Midbrain (tissue), 1 donor: ENCODE data around the gene CCDC146.
"Not testable (repeated sequence)": the region's sequence is repeated elsewhere in the genome, so short reads cannot be mapped to it uniquely, and the experiment has no call there.

Source experiments
- DNase-seq: peaks from one replicate; lab custom pipeline; 2025; lab: John Stamatoyannopoulos, UW

Gene CCDC146

GRCh38 chr7:77121860-77122681 lies at the start of gene CCDC146:
Gene CCDC146 (plus strand): TSS chr7:77122615. CDS start chr7:77167669, 45,054 bp downstream.
- peak; percentile 100 for DNase-seq

GRCh38 chr7:77074786-77075396 lies 47.5 kb upstream of the CCDC146 start:
- DNase-seq = not testable (repeated sequence)

- DNase-seq = not testable (repeated sequence)
Measured at GRCh38 chr7:77077060-77077459, 45.4 kb upstream of the CCDC146 start.

- not testable (repeated sequence) for DNase-seq
Measured at GRCh38 chr7:77079112-77079511, 43.3 kb upstream of the CCDC146 start.

- not testable (repeated sequence) for DNase-seq
Measured at GRCh38 chr7:77079624-77080023, 42.8 kb upstream of the CCDC146 start.

GRCh38 chr7:77080236-77080635 lies 42.2 kb upstream of the CCDC146 start:
- DNase-seq = not testable (repeated sequence)

GRCh38 chr7:77082192-77082591 lies 40.2 kb upstream of the CCDC146 start:
- DNase-seq = not testable (repeated sequence)

- DNase-seq = not testable (repeated sequence)
Measured at GRCh38 chr7:77092301-77092700, 30.1 kb upstream of the CCDC146 start.

GRCh38 chr7:77100501-77100900 lies 21.9 kb upstream of the CCDC146 start:
- not testable (repeated sequence) for DNase-seq

- not testable (repeated sequence) for DNase-seq
Measured at GRCh38 chr7:77101187-77101586, 21.2 kb upstream of the CCDC146 start.

GRCh38 chr7:77102671-77103070 lies 19.7 kb upstream of the CCDC146 start:
- not testable (repeated sequence) for DNase-seq

- not testable (repeated sequence) for DNase-seq
Measured at GRCh38 chr7:77105904-77106303, 16.5 kb upstream of the CCDC146 start.

GRCh38 chr7:77107659-77108058 lies 14.8 kb upstream of the CCDC146 start:
- DNase-seq = not testable (repeated sequence)

- not testable (repeated sequence) for DNase-seq
Measured at GRCh38 chr7:77108362-77108761, 14.1 kb upstream of the CCDC146 start.

GRCh38 chr7:77112719-77113306 lies 9.6 kb upstream of the CCDC146 start:
- not testable (repeated sequence) for DNase-seq

GRCh38 chr7:77125486-77125885 lies 3.1 kb downstream of the CCDC146 start:
- DNase-seq = not testable (repeated sequence)

GRCh38 chr7:77127009-77127408 lies 4.6 kb downstream of the CCDC146 start:
- DNase-seq = not testable (repeated sequence)

GRCh38 chr7:77128582-77129410 lies 6.4 kb downstream of the CCDC146 start:
- not testable (repeated sequence) for DNase-seq

- DNase-seq = not testable (repeated sequence)
Measured at GRCh38 chr7:77131781-77132180, 9.4 kb downstream of the CCDC146 start.

- not testable (repeated sequence) for DNase-seq
Measured at GRCh38 chr7:77138668-77139067, 16.3 kb downstream of the CCDC146 start.

- DNase-seq = not testable (repeated sequence)
Measured at GRCh38 chr7:77140291-77140690, 17.9 kb downstream of the CCDC146 start.

GRCh38 chr7:77152232-77152631 lies 29.8 kb downstream of the CCDC146 start:
- DNase-seq = not testable (repeated sequence)
